ENCODE results near the gene G0S2.

Gene G0S2

DNA sequence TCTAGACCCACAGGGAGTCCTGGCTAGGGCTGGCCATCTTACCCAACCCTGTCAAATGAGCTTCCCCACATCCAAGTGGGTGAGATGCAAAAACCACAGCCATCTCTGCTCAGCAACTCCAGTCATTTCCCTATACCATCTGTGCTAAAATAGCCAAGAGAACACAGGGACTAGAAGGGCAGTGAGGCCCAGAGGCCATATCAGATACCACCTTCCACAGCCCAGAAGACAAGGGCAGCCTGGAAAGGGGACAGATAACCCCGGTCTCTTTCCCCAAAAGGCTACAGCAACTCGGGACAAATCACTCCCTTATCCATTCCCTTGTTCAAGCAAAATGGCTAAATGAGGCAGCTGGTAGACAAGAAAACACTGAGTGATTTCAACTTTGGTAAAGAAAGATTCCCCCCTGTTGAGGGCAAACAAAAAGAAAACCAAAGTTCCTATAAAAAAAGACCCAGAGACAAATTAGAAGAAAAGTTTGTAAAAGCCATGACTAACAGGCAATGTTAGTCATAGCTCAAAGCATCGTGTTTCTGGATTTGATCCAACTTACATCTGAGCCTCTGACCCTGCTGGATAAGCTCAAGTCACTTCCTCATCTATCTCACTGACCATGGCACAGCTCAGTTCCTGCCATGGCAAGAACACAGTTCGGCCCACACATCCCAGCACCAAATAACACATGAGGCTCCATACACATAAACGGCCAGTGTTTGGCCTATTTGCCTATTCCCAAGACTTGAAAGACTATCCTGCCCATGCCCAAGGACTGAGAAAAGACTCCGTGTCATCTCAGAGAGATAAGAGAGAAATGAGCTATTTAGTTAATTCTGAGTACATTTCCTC lies 26.1 kb upstream of the G0S2 start:
- no peak for DNase-seq

DNA sequence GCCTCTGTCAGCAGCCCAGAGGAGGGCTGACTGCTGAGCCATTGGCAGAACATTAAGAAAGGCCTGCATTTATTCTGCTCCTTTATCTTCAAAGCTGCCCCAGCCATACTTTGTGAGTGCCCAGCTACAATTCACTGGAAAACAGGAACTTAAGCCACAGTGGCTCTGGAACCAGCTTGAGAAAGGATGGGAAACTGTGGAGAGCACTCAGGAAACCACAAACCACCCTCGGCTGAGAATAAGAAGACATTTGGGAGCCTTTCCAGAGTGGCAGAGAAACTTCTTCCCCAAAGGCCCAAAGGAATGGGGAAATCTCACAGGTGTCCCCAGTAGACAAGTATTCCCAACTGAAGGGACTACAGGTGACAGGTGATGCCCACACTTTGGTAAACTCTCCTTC lies 24.8 kb upstream of the G0S2 start:
- DNase-seq, result no peak

DNA sequence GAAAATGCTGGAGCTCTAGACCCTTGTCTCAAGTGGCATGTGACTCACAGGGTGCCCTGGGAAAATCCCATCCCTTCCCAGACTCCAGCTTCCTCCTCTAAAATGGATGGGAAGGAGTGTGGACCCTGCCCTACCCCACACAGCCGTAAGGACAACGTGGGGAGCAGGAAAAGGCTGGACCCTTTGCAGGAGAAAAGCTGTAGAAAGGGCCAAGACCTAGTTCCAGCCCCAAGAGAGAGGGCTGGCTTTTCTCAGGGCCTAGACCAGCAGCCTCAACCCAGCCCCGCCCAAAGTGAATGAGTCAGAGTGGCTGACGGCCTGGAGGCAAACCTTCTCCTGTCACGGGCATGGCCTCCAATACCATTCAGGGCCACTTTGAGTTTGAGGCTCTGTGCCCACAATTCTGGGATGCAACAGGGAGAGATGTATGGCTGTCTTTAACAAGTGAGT lies 24.0 kb upstream of the G0S2 start:
- DNase-seq, result no peak

DNA sequence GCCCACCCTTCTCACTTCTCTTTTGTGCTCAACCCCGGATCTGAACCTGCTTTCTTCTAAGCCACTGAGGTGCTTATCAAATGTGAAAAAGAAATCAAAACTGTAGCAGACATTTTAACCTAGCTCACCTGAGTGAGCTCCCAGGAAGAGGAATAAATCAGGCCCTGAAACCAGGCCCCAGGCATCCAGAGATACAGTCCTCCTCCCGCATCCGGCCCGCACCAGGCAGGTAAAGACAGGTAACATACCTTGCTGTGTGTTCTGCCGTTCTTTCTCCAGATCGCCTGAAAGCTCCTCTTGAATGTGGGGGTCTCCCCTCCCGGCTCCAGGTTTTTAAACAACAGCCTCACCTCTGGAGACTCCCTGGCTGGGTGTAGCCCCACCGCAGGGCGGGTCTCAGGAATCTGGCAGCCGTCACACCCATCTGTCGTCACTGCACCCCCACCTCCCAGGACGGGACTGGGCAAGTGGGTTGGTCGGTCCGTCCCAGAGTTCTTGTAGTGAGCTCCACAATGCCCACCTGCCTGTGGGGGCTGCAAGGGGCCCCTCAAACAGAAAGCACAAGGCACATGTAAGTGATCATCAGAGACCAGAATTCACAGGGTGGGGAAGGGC lies 23.0 kb upstream of the G0S2 start, which contains the start of gene LAMB3:
TSS of gene LAMB3 (minus strand) at position 305 of the 615 bp plus-strand sequence. CDS start 1,481 bp downstream, outside the sequence.
- no peak for DNase-seq

DNA sequence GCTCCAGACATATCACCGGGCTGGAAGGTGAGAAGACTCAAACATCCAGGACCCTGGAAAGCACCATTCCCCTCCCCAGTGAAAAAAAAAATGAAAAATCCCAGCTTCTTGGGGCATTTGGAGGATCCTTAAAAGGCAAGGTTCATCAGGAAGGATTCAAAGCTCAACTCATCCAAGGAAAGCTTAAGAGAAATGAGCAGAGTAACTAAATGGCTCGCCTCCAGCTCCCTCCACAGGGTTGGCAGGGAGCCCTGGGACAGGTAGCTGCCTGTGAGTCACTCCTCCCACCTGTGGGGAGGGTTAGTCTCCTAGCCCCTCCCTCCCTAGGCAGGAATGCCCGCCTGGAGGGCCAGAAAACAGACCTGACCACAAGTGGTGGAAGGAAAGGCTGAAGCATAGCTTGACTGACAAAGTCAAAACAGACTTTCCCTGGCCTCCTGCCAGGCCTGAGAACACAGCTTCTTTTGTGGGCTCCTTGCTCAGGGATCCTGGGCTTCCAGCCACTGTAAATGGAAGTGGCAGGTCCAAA lies 22.3 kb upstream of the G0S2 start:
- DNase-seq, result peak; percentile 36

DNA sequence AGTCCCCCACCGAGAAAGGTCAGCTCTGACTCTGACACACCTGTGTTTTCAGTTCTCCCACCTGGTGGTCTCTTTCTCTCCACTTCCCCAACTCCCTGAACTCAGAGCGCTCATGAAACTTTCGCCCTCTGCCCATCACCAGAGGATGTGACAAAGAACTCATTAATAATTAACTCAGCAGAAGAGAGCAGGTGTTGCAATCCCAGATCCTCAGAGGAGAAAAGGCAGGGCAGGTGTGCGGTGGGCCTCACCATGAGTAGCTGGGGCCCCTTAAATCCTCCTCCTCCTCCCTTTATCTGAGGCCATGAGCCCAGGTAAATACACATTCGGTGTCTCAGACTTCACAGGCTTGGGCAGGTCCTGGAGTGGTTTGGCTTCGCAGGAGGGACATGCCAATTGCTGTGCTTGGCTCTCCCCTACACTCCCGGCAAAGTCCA lies 21.3 kb upstream of the G0S2 start:
- DNase-seq, result no peak

DNA sequence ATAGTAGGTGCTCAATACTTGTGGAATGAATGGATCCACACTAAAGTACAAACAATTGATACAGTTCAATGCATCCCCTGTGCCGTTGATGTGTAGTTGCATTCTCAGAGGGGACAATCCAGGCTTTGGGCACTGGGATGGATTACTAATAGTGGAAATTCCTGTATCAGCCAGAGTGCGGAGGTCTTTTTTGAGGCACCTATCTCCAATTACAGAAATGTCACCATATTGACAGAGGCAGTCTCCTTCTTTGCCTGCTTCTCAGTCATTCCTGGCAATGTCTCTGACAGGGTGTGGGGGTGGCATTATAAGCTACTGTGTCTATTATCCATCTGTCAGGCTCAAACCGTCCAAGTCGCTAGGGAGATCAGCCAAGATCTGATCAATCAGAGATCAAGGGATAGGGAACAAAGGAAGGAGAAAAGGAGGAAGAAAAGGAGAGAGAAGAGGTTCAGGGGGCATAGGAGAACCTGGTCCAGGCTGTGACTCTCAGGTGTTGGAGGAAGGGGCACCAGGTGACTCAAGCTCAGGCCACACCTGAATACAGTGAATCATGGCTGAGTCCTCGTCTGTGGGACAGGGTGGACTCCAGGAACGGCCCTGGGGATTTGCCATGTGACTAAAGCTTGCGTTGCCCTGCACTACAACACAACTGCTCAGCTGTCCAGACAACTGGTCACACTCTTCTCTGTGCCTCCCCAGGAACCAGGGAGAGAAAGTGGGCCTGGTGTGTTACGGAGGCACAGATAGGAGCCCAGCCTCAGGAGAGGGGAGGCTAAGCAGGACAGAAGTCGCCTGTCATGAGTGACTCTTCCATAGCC lies 19.6 kb upstream of the G0S2 start:
- no peak for DNase-seq

DNA sequence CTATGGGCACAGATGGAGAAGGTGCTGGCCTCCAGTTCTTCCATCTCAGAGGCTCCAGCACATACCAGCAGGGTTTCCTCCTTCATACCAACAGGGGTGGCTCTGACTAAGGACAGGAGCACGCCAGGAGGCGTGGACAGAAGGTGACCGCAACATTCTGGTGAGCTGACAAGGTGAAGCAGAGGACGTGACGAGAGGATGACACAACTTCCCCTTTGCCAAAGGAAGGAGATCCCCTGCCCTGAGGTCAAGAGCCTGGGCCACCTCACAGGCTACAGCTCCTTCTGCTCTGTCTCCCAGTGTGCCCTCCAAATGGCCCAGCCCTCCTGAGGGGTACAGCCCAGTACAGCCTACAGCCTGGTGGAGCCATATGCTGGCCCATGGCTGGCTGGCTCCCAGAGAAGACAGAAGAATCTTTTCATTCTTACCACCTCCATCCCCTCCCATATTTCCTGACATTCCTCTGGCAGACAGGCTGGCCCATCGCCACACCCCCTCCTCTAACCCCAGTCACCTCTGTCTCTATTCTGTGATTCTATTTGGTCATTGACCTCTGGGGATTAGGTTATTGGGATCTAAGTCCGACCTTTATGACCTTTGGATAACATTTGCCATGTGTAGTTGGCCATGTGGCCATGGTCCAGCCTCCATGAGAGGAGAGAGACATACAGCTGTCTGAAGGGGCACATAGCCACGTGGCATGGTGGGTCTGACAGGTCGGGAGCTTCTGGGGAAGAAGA lies 17.9 kb upstream of the G0S2 start:
- DNase-seq, result no peak

DNA sequence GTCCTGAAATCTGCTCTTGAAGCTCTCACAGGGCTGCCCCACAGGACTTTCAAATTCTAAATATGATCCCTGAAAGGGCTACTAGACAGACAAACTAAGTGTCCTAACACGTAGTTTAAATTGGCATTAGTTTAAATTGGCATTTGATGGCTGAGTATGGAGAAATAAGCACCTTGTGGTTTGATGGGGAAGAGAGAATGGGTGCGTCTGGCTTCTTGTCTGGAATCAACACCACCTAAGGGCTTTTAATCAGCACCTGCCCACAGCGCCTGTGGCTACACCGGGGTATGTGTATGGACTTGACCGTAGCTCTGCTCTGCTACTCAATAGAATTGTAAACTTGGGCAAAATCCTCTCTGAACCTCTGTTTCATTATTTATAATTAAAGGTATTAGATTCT lies 17.3 kb upstream of the G0S2 start:
- no peak for DNase-seq

DNA sequence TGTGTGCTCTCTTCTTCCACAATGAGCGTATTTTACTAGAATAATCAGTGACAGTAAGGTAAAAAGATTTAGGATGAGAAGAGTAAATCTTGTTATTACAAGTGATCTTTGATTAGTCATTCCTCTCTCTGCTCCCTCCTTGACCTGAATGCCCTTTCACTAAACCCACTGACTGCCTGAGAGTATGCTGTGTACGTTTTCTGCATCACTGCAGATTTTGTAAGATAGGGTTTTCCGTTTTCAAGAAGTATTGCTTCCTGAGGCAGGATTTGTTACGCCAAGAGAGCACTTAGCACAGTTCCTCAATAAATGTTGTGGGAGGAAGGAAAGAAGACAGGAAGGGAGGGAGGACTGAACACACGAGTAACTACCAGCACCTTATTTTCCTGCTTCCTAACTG lies 15.3 kb upstream of the G0S2 start:
- DNase-seq, result no peak

DNA sequence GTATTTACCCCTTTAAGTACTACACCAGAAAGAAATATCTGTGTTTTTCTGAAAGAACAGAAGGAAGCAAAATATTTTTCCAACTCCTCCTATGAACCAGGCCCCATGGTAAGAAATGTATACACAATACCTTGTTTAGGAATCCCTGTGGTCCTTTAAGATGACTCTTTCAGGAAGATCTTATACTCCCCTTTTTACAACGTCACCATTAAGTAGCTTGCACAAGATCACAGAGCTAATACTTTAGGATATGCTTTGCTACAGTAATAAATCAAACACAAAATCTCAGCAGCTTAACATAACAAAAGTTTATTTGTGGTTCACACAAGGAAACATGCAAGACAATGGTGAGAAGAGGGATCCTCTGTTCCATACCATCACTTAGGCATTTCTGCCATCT lies 14.1 kb upstream of the G0S2 start:
- DNase-seq, result no peak

DNA sequence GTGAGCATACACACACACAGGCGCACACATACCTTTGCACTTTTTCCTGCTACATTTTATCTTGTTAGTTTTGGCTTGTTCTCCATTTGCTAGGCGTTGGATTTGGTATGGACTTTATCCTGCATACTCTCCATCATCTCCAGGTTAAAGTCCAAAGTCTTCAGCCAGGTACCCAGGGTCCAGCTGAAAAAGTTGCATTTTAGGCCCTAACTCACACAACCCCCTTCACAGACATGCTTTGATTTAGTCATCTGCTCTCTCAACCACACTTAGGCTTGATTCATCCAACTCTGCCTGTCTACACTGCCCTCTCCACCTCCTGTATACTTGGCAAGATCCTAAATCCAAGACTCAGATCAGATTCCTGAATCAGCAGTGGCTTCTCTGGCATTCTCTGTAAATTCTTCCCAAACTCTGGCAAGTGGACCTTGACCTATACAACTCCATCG lies 12.3 kb upstream of the G0S2 start:
- DNase-seq, result no peak

DNA sequence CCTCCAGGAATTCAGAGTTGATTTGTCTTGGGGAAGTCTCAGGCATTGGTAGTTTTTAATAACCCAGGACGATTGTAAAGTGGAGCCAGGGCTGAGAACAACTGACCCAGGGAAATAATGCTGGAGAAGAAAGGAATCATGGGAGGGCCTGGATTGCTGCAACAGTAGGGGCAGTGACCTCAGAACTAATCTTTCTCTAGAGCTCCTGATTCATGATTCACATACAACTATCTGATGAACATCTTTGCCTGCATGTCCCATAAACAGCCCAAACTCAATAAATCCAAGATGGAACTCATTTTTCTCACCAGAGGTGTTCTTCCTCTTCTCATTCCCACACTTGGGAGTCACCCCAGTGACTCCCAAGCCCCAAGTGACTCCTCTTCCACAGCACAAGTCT lies 8.1 kb upstream of the G0S2 start:
- no peak for DNase-seq

DNA sequence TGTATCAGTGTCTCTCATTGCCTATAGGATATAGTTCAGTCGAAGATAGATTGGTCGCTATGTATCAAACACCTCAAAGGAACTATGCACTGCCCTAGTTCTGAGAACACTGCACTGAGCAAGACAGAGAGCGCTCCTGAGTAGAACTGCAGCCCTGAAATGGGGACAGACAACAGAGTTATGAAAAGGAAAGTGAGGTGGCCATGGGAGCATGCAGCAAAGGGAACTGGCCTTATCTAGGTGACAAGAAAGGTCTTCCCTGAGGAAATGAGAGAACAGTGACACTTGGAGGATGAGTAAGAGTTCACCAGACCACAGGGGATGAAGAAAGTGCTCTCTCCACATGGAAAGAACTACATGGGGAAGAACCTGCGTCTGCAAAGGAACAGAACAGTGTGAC lies 7.5 kb upstream of the G0S2 start:
- DNase-seq, result no peak

DNA sequence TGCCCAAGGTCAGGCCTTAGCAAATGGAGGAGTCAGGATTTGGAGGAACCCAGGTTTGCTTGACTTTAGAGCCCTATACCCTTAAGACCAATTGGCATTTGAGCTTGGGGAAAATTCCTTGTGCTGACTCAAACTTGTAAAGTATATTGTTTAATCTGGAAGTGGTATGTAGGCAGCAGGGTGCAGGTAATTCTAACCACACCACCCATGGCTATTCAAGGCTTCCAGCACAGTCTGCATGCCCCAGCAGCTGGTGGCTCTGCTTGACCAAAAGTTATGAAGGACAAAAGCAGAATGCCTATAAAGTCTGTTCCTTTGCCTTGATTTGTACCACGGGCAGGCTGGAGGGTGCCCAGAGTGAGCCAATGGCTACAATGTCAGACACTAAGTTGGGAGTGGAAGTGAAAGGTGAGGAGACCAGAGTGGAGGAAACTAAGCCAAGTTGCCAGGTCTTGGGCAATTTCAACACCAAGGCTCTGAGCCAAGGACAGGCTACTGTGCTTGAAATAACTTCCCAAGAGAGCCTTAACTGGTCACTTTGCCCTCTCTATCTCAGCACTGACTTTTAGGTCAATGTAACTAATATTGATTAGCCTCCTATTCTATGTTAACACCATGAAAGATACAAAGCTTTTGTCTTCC lies 4.7 kb upstream of the G0S2 start:
- no peak for DNase-seq

DNA sequence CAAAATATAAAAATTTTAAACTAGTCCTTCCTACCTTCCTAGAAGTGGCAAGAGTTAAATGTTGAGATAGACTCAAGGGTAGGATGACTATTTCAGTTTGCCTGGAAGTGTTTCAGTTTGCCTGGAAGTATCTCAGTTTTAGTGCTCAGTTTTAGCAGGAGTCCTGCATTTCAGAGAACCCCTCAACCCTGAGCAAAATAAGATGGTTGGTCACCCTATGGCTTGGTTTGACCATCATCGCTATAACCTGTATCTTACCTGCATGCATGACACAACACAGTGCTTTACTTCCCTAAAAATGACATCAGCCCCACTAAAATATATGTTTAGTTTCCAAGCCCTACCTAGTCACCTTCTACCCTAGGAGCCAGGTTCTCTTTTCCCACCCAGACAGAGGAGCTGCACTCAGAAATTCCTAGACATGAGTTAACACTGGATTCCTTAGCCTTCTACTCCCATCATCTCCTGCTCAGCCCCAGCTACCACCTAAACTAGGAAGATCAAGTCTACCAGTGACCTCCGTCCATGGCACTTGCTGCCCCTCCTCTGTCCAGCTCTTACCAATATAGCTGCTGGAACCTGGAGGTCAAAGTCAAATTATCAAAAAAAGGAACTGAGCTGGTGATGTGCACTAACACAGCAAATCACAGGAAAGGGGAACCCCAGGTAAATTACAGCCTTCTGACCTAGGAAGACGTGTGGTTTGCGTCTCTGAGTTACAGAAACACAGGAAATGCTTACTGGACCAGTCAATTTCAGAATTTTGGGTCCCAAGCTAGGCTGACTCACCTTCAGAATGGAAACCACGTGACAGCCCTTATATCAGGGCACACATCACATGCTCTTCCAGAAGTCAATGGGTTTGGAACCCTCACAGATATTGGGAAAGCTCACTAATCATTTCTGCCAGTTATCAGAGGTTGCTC lies 2.2 kb upstream of the G0S2 start:
- DNase-seq, result no peak

DNA sequence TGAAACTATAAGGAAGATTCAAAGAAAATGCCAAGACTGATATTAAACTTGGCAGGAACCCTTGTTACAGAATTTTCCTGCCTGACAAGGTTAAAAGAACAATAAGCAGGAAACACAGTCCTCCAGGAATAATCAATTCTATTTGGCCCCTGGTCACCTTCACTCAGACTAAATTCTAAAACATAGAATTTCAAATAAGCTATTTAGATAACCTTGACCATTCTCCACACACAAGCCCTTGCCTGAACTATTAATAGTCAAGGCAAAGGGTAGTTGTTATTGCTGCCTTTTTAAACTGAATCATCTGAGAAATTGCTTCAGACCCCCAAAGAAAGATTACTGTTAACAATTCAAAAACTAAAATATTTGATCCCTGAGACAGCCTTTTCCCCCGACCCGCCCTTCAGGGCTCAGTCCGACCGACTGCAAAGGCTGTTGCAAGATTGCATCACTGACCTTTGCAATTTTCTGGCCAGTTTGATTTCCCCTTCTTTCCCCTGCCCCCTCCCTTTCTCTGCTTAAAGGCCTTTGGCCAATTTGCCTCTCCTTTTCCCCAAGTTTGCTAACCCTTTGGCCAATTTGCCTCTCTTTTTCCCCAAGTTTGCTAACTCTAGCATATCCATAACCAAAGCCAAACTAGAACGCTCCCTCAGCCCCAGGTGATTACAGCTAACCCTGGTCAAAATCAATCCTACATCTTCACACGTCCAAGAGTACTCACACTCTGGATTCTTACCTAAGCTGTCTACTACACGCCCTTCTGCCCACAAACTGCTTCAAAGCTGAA lies 1.4 kb upstream of the G0S2 start:
- no peak for DNase-seq

DNA sequence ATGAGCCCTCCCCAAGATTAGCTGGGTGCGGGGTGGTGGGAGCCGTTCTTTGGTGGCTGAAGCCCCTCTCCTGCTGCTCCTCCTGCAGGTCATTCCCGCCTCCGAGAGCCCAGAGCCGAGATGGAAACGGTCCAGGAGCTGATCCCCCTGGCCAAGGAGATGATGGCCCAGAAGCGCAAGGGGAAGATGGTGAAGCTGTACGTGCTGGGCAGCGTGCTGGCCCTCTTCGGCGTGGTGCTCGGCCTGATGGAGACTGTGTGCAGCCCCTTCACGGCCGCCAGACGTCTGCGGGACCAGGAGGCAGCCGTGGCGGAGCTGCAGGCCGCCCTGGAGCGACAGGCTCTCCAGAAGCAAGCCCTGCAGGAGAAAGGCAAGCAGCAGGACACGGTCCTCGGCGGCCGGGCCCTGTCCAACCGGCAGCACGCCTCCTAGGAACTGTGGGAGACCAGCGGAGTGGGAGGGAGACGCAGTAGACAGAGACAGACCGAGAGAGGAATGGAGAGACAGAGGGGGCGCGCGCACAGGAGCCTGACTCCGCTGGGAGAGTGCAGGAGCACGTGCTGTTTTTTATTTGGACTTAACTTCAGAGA lies 448 bp downstream of the G0S2 start:
- DNase-seq, result no peak

DNA sequence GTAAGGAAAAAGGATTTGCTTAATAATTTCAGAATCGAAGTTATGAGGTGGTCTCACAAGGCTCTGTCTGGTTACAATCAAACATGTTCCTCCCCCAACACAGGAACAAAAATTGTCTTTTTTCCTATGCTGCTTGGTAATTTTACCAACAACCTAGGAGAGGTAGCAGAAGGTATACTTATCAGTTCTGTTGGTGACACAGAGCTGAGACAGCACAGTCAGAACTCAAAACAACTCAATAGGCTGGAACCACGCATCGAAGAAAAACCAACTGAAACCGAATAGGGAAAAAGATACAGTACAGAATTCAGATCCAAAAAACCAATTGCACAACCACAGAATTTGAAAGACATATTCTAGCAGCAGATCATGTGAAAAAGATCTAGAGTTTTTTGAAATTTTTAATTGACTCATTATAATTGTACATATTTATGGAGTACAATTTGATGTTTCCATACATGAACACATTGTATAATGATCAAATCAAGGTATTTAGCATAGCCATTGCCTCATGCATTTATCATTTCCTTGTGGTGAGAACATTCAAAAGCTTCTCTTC lies 3.8 kb downstream of the G0S2 start:
- no peak for DNase-seq

All from NCI-H1694 (cell line).